Fibroblast of the aortic adventitia (primary cell): ENCODE results near the gene NFE2L1. TPM values are rescaled to one million over a fixed set of nuclear protein-coding genes. Genes with fewer than 3 reads are reported as not detected.

ENCODE experiments used
- small RNA-seq: library from RNA; depleted of rRNA; stranded (forward); fragments of <200 nt; gene quantifications from one replicate; pipeline ENCODE3, GENCODE V24; 2012
- total RNA-seq: library from RNA; depleted of rRNA; stranded (reverse); fragments of >200 nt; gene quantifications from 2 replicates; pipeline ENCODE4 v1.2.3, GENCODE V29; 2012; ENCODE audit warnings: low replicate concordance

NFE2L1 gene
- total RNA-seq, 1 donor = 103 TPM

Small RNAs within 50 kb of the gene (small RNA-seq; reads per million reads assigned to genes)
- gene AC004477.2 (not detected), gene MIR152 (1,174 reads per million, percentile 99 among the genes with 10 or more reads in this experiment), gene RNU6-1201P (not detected)

Other genes with a start within 250 kb of the NFE2L1 start
- 4.6 and 6.1 TPM in 2 replicates for gene OSBPL7, start 226.6 kb upstream of the NFE2L1 start, total RNA-seq
- 5.8 and 28.0 TPM in 2 replicates for gene MRPL10, start 216.8 kb upstream of the NFE2L1 start, total RNA-seq
- gene LRRC46, start 216.7 kb upstream of the NFE2L1 start, total RNA-seq = 0.16 TPM in 1 of 2 replicates, not detected in the other
- 14.7 and 20.7 TPM in 2 replicates for gene SCRN2, start 207.1 kb upstream of the NFE2L1 start, total RNA-seq
- gene SP6, start 197.2 kb upstream of the NFE2L1 start, total RNA-seq = 0.09 TPM in 1 of 2 replicates, not detected in the other
- 0.08 and 3.7 TPM in 2 replicates for gene SP2, start 152.1 kb upstream of the NFE2L1 start, total RNA-seq
- gene PNPO, start 106.8 kb upstream of the NFE2L1 start, total RNA-seq = 44.9 and 198 TPM in 2 replicates
- gene PRR15L, start 90.5 kb upstream of the NFE2L1 start, total RNA-seq = not detected in 2 replicates
- 49.5 and 109 TPM in 2 replicates for gene CDK5RAP3, start 77.2 kb upstream of the NFE2L1 start, total RNA-seq
- 80.5 and 292 TPM in 2 replicates for gene COPZ2, start 10.6 kb upstream of the NFE2L1 start, total RNA-seq
- gene CBX1, start 53.1 kb downstream of the NFE2L1 start, total RNA-seq = 49.2 and 59.7 TPM in 2 replicates
- gene SNX11, start 59.4 kb downstream of the NFE2L1 start, total RNA-seq = 4.7 and 11.5 TPM in 2 replicates